Measurements from ENCODE around the gene SSR2.
A peak's percentile ranks its signal among the peaks of the same experiment; 100 is the strongest.

SSR2 gene

DNA sequence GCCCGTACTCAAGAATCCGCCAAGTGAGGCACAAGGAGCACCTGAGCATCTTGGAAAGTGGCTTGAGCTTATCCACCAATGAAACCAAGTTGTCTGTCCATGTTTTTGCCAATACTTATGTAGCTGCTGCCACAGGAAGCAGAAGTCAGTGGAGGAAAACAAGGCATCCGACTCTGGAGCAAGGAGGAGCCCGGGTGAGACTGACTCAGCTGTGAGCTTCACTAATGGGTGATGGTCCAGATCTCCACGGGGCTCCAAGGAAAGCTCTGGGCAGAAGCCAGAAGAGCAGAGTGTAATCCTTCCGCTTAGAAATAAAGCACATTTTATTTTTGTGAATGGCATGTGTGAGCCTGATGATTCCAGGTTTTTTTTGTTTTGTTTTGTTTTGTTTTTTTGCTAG, 12.3 kb upstream of the SSR2 start:
- Histone ChIP-seq H3K9me3 (ENCODE audit: insufficient read depth, low read depth, low read length) (no peaks in the 10 kb centered on the region), H3K27me3 (ENCODE audit: insufficient read depth, low read length) (no peaks in the 10 kb centered on the region), H3K4me3 (ENCODE audit: low read length) (no peak overlapping the region), H3K36me3 (ENCODE audit: insufficient read depth, low read depth, low read length) (peaks cover 21% of the 10 kb centered on the region), H3K27ac (ENCODE audit: low read length) (no peak overlapping the region), H3K9ac (ENCODE audit: low read depth, low read length) (no peak overlapping the region), H3K4me1 (ENCODE audit: insufficient read depth, low read length) (no peaks in the 10 kb centered on the region)

DNA sequence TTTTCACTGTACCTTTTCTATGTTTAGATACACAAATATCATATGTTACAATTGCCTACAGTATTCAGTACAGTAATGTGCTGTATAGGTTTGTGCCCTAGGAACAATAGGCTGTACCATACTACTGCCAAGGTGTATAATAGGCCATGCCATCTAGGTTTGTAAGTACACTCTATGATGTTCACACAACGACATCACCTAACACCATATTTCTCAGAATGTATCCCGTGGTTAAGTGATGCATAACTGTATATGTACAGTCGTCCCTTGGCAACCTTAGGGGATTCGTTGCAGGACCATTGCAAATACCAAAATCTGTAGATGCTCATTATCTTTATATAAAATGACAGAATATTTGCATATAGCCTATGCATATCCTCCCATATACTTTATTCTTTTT, 5.8 kb upstream of the SSR2 start:
- no peak overlapping the region for H3K27ac ChIP-seq (ENCODE audit: low read length)
- H3K4me1 ChIP-seq (ENCODE audit: insufficient read depth, low read length) = no peaks in the 10 kb centered on the region
- H3K9me3 ChIP-seq (ENCODE audit: insufficient read depth, low read depth, low read length) = no peaks in the 10 kb centered on the region

DNA sequence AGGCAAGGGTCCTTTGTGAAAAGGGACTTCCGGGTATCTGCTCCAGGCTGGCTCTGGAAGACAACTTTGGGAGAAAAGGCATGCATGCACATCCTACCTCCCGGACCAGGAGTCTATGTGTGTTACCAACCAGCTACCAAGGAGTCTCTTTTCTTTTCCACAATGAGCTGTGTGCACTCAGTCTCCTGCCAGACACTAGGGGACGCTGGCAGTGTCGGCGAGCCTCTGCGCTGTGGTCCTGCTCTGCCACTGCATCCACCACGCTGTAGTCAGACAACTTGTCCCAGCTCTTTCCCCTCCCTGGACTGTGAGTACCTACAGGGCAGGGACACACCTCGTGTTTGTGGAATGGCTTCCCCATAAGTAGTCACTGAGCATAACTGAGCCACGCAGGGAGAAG, 5.1 kb upstream of the SSR2 start:
- Histone ChIP-seq H3K9me3 (ENCODE audit: insufficient read depth, low read depth, low read length) (no peaks in the 10 kb centered on the region), H3K4me1 (ENCODE audit: insufficient read depth, low read length) (no peaks in the 10 kb centered on the region), H3K36me3 (ENCODE audit: insufficient read depth, low read depth, low read length) (no peaks in the 10 kb centered on the region), H3K27ac (ENCODE audit: low read length) (no peak overlapping the region), H3K9ac (ENCODE audit: low read depth, low read length) (no peak overlapping the region), H3K27me3 (ENCODE audit: insufficient read depth, low read length) (peaks cover 8% of the 10 kb centered on the region), H3K4me3 (ENCODE audit: low read length) (no peak overlapping the region)

More for the DNA sequence above, 5.8 kb upstream of the SSR2 start:
- H3K9ac ChIP-seq (ENCODE audit: low read depth, low read length) = no peak overlapping the region
- H3K4me3 ChIP-seq (ENCODE audit: low read length) = no peak overlapping the region
- no peaks in the 10 kb centered on the region for H3K36me3 ChIP-seq (ENCODE audit: insufficient read depth, low read depth, low read length)
- H3K27me3 ChIP-seq (ENCODE audit: insufficient read depth, low read length) = peaks cover 8% of the 10 kb centered on the region

DNA sequence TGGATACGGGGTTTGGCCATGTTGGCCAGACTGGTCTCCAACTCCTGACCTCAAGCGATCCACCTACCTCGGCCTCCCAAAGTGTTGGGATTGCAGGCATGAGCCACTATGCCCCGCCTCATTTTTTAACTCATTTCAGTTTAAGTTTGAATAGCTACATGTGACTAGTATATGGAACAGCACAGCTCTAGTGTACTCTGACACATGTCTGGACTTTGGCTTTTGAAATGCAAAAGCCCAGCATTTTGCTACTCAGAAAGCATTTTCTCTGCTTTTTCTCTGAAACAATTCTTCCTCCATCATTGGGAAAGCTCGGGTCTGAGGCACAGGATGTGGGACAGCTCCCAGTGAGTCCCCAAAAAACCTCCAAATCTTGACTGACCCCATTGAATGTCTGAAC, 4.0 kb upstream of the SSR2 start:
- Histone ChIP-seq H3K4me3 (ENCODE audit: low read length) (no peak overlapping the region), H3K36me3 (ENCODE audit: insufficient read depth, low read depth, low read length) (peaks cover 2% of the 10 kb centered on the region; the same call in 1 of the 2 replicates), H3K9me3 (ENCODE audit: insufficient read depth, low read depth, low read length) (no peaks in the 10 kb centered on the region), H3K9ac (ENCODE audit: low read depth, low read length) (no peak overlapping the region), H3K27me3 (ENCODE audit: insufficient read depth, low read length) (peaks cover 8% of the 10 kb centered on the region), H3K4me1 (ENCODE audit: insufficient read depth, low read length) (0 out of 2 replicates have a peak, but pooled peaks cover 4% of the 10 kb centered on the region), H3K27ac (ENCODE audit: low read length) (no peak overlapping the region)

DNA sequence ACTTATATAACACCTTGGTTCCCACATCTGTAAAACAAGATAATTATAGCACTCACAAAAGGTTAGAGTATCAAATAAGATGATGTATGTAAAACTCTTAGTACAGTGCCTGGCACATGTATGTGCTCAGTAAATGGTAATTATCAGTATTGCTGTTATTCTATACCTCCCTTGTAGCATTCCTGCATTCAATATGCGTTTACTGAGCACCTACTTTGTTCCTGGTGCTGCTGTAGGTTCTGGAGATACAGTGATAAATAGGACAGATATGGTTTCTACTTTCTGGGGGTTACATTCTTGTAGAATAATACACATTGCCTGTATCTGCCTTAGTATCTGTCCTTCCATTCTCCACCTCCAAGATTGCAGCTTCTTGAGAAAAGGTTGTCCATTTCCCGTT, 1.2 kb upstream of the SSR2 start:
- Histone ChIP-seq H3K9ac (ENCODE audit: low read depth, low read length) (no peak overlapping the region), H3K27ac (ENCODE audit: low read length) (no peak overlapping the region), H3K36me3 (ENCODE audit: insufficient read depth, low read depth, low read length) (peaks cover 23% of the 10 kb centered on the region), H3K4me1 (ENCODE audit: insufficient read depth, low read length) (0 out of 2 replicates have a peak, but pooled peaks cover 6% of the 10 kb centered on the region), H3K9me3 (ENCODE audit: insufficient read depth, low read depth, low read length) (no peaks in the 10 kb centered on the region), H3K4me3 (ENCODE audit: low read length) (no peak overlapping the region), H3K27me3 (ENCODE audit: insufficient read depth, low read length) (peaks cover 8% of the 10 kb centered on the region)

DNA sequence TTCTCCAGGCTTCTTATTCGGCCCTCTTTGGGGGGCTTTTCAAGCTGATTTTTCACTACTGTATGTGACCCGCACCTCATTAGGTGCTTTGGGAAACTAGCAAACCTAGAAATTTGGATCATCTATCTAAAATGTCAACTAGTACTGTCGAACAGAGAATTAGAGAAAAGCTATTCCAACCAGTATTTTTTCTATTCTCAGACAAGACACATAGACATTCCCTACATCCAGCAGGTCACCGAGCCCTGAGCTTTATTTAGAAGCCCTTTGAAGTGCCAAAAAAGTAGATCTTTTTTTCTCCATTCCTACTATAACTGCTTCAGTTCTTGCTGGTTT, 310 bp upstream of the SSR2 start:
- peak overlapping the region; percentile 93 for H3K4me3 ChIP-seq (ENCODE audit: low read length)
- H3K27me3 ChIP-seq (ENCODE audit: insufficient read depth, low read length) = peaks cover 8% of the 10 kb centered on the region
- H3K4me1 ChIP-seq (ENCODE audit: insufficient read depth, low read length) = 0 out of 2 replicates have a peak, but pooled peaks cover 6% of the 10 kb centered on the region
- no peak overlapping the region for H3K9ac ChIP-seq (ENCODE audit: low read depth, low read length)
- H3K9me3 ChIP-seq (ENCODE audit: insufficient read depth, low read depth, low read length) = no peaks in the 10 kb centered on the region
- H3K36me3 ChIP-seq (ENCODE audit: insufficient read depth, low read depth, low read length) = peaks cover 32% of the 10 kb centered on the region
- H3K27ac ChIP-seq (ENCODE audit: low read length) = no peak overlapping the region

DNA sequence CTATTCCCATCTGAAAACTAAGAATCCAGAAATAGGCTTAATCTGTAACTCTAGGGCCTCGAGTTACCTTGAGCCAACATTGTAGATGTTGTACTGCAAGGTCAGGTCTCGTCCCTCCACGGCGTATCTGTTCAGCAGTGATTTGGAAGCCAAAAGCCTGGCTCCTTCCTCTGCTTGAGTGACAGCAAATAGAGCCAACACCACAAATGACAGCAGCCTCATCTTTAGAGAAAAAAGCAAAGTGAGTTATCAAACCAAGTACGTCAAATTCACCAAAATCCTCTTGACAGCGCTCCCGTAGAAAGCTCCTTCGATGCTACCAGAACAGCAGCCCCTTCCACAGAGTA, 832 bp downstream of the SSR2 start:
- peak overlapping the region; percentile 93 for H3K4me3 ChIP-seq (ENCODE audit: low read length)
- peak overlapping the region; percentile 88; the same call in 1 of the 2 replicates for H3K9ac ChIP-seq (ENCODE audit: low read depth, low read length)
- H3K4me1 ChIP-seq (ENCODE audit: insufficient read depth, low read length) = 0 out of 2 replicates have a peak, but pooled peaks cover 6% of the 10 kb centered on the region
- peaks cover 40% of the 10 kb centered on the region for H3K36me3 ChIP-seq (ENCODE audit: insufficient read depth, low read depth, low read length)
- peaks cover 8% of the 10 kb centered on the region for H3K27me3 ChIP-seq (ENCODE audit: insufficient read depth, low read length)
- no peak overlapping the region for H3K27ac ChIP-seq (ENCODE audit: low read length)
- H3K9me3 ChIP-seq (ENCODE audit: insufficient read depth, low read depth, low read length) = no peaks in the 10 kb centered on the region

DNA sequence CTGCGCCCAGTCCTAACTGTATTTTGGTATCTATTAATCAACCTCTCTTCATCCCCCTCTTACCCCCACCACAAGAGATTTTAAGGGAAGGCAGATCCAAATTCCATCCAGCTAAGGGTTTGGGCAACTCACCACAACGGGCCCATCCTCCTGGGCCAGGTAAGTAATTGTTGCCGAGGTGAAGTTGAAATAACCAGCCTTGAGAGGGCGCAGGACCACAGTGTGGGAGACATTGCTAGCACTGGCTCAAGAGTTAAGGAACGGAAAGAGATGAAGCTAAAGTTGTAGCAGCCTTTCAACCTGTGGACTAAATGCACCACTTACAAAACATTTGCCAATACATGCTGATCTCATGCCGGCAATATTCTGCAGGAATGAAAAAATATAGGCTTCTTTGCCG, 5.9 kb downstream of the SSR2 start:
- 0 out of 2 replicates have a peak, but pooled peaks cover 2% of the 10 kb centered on the region for H3K4me1 ChIP-seq (ENCODE audit: insufficient read depth, low read length)
- no peak overlapping the region for H3K4me3 ChIP-seq (ENCODE audit: low read length)
- no peak overlapping the region for H3K27ac ChIP-seq (ENCODE audit: low read length)
- no peak overlapping the region for H3K9ac ChIP-seq (ENCODE audit: low read depth, low read length)
- peaks cover 88% of the 10 kb centered on the region for H3K36me3 ChIP-seq (ENCODE audit: insufficient read depth, low read depth, low read length)
- H3K9me3 ChIP-seq (ENCODE audit: insufficient read depth, low read depth, low read length) = no peaks in the 10 kb centered on the region
- no peaks in the 10 kb centered on the region for H3K27me3 ChIP-seq (ENCODE audit: insufficient read depth, low read length)

DNA sequence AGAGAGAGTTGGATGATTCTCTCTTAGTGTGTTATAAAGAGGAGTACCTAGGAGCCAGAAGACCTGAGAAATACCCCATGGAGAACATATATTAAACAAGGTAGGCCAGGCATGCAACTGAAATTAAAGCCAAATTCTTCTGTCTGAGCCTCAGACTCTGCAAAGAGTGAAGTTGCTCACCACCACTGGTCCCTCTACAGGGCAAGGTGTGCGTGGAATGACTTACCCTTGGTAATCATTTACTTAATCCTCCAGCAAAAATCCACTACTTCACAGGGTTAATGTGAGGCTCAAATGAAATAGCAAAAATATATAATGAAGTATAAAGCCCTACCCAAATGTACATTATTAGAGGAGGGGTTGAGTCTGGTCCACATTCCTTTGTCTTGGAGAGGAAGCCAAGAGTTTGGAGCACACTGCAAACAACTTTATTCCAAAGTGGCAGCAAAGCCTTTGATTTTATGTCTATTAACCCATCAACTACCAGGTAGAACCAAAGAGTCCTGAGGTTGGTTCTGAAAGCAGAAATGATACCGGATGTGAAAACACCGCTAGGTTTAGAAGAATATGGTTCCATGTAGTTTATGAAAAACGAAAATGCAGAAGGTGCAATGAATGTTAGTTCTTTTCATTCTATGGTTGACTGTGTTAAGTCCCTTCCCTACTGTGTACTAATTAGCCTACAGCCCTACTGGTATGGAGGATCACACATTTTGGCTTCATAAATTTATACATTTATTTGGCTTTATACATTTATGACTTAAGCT, 8.5 kb downstream of the SSR2 start:
- H3K27ac ChIP-seq (ENCODE audit: low read length) = no peak overlapping the region
- no peak overlapping the region for H3K9ac ChIP-seq (ENCODE audit: low read depth, low read length)
- no peak overlapping the region for H3K4me3 ChIP-seq (ENCODE audit: low read length)
- no peaks in the 10 kb centered on the region for H3K4me1 ChIP-seq (ENCODE audit: insufficient read depth, low read length)
- H3K27me3 ChIP-seq (ENCODE audit: insufficient read depth, low read length) = no peaks in the 10 kb centered on the region
- H3K36me3 ChIP-seq (ENCODE audit: insufficient read depth, low read depth, low read length) = peaks cover 83% of the 10 kb centered on the region
- H3K9me3 ChIP-seq (ENCODE audit: insufficient read depth, low read depth, low read length) = no peaks in the 10 kb centered on the region

DNA sequence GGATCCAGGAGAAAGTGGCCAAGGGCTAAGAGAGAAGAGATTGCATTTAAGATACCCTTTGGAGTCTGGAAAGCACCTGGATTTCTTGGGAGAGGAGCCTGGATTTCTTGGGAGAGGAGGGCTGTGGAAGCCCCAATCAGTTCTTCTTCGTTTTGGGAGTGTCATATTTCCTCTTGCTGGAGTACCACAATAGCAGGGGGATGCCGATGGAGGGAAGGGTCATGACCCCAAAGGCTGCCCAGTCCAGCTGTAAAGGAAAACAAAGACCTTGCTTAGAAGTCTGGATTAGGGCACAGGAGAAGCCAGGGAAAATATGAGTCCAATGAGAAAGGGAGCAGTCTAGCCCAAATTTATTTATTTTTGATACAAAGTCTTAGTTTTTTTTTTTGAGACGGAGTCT, 11.3 kb downstream of the SSR2 start:
- Histone ChIP-seq H3K27ac (ENCODE audit: low read length) (no peak overlapping the region), H3K4me3 (ENCODE audit: low read length) (no peak overlapping the region), H3K36me3 (ENCODE audit: insufficient read depth, low read depth, low read length) (peaks cover 59% of the 10 kb centered on the region), H3K9me3 (ENCODE audit: insufficient read depth, low read depth, low read length) (no peaks in the 10 kb centered on the region), H3K9ac (ENCODE audit: low read depth, low read length) (no peak overlapping the region), H3K4me1 (ENCODE audit: insufficient read depth, low read length) (no peaks in the 10 kb centered on the region), H3K27me3 (ENCODE audit: insufficient read depth, low read length) (no peaks in the 10 kb centered on the region)

DNA sequence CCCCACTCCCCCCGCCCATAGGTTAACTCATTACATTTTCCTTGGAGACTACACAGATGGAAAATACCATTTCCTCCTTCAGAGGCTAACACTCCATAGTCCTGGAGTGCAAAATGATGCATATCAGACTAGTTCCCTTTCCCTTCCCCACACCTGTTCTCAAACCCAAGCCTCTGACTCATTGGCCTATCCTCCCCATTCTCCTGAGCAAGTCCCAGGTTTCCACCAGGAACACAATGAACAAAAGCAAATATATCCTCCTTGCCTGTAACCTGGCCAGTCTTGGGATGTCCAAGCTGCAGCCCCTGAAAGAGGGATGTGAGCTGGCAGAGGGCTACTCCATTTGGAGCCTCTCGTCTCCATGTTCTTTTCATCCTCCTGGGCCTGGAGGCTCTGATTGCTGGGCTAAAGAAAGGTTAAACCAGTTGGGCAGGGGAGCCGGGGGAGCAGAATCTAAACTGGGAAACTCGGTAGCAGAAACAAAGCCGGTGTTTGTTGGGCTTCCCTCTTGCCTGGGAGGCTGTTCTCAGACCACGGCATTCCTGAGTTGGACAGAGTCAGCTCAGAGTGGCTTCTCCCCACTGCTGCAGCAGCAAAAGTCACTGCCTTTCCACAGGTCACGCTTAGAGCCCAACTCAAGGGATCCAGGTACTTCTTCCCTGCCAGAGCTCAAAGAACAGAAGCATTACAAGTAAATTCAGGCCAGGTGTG, 13.9 kb downstream of the SSR2 start:
- Histone ChIP-seq H3K9me3 (ENCODE audit: insufficient read depth, low read depth, low read length) (no peaks in the 10 kb centered on the region), H3K9ac (ENCODE audit: low read depth, low read length) (no peak overlapping the region), H3K4me1 (ENCODE audit: insufficient read depth, low read length) (no peaks in the 10 kb centered on the region), H3K4me3 (ENCODE audit: low read length) (no peak overlapping the region), H3K36me3 (ENCODE audit: insufficient read depth, low read depth, low read length) (peaks cover 34% of the 10 kb centered on the region), H3K27me3 (ENCODE audit: insufficient read depth, low read length) (no peaks in the 10 kb centered on the region), H3K27ac (ENCODE audit: low read length) (no peak overlapping the region)

Measured in iPS-20b (cell line).